HG02943 (cell line): Measurements from ENCODE around the gene YJU2.

ENCODE experiments used
- ATAC-seq: cut with Tn5 transposase; IDR thresholded peaks from one replicate; pipeline ENCODE4 v1.9.1; 2021; ENCODE audit warnings: mild to moderate bottlenecking, low read depth, moderate library complexity; ENCODE audit not compliant: unreplicated experiment

Gene YJU2

DNA sequence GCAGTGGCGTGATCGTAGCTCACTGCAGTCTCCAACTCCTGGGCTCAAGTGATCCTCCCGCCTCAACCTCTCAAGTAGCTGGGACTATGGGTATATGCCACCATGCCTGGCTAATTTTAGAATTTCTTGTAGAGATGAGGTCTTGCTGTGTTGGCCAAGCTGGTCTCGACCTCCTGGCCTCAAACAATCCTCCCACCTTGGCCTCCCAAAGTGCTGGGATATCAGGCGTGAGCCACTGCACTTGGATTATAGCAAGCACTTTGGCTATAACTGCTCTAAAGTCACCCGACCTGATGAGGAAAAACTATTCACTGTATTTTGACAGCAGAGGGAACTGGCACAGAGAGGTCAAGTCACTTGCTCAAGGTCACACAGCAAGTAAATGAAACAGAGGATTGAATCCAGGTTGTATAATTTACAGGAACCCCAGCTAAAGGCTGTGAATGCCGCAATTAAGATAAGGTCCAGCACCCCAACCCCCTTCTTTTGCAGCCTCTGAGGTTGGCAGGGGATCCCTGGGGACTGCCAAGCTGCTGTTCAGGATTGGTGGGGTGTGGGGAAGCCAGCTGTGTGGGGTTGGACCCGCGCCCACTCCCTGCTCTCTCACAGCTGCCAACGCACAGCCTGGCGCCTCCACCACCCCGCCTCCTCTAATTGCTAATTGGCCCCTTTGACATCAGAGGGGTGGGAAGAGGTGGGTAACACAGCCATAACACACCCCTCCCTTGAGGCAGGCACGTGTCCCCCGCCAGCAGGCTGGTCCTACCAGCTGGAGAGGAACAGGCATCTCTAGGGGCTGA, 49.3 kb downstream of the YJU2 start:
- no peak for ATAC-seq

DNA sequence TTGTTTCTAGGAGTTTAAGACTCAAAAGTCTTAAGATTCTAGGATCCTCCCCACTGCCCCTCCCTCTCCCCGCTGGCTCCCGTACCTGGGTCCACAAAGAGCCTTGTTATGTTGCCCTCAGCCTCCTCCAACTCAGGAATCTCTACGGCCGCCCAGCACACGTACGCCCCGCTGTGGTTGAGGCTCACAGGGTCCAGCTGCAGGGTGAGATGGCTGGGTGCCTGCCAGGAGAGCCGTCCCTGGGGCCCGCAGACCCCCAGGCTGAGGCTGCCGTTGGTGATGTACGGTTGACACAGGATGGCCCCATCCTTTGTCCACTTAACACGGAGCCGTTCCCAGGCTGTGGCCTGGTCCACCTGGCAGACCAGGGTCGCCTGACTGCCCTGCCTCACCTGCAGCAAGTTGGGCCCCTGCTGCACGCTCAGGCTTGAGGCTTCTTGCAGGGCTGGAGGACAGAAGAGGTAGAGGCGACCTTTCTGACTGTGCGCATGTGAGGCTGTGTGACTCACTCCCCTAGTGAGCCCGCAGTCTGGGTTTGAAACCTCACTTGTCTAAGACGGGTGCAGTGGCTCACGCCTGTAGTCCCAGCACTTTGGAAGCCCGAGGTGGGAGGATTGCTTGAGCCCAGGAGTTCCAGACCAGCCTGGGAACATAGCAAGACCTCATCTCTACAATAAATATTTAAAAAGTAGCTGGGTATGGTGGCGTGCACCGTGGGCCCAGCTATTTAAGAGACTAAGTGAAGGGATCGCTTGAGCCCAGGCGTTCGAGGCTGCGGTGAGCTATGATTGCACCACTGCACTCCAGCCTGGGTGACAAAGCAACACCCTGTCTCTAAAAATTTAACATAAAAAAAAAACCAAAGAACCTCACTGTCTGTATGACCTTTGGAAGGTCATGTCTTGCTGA, 51.3 kb downstream of the YJU2 start:
- no peak for ATAC-seq

GRCh38 chr19:4298810-4299550, 52.1 kb downstream of the YJU2 start:
- ATAC-seq = no peak

- no peak for ATAC-seq
These were observed 53.7 kb downstream of the YJU2 start for GRCh38 chr19:4300589-4300988.

GRCh38 chr19:4301590-4302242, 54.8 kb downstream of the YJU2 start:
- ATAC-seq = no peak

DNA sequence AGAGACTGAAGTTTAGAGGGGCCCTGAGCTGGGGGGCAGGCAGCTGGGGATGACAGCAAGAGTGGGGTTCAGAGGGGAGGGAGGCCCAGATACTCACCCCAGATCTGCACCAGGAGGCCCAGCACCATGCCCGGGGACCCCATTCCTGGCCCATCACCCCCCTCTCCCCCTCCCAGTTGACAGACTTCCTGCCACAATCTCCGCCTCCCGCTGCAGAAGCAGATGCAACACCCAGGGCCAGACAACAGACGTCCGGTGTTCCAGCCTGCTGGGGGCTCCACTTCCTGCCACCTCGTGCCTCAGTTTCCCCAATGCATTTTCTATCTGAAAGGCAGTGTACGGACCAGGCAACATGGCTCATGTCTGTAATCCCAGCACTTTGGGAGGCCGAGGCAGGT, 55.4 kb downstream of the YJU2 start, which contains the start of gene TMIGD2:
TSS of gene TMIGD2 (minus strand) at position 147 of the 398 bp plus-strand sequence. CDS start at position 143, 4 bp downstream.
- no peak for ATAC-seq

DNA sequence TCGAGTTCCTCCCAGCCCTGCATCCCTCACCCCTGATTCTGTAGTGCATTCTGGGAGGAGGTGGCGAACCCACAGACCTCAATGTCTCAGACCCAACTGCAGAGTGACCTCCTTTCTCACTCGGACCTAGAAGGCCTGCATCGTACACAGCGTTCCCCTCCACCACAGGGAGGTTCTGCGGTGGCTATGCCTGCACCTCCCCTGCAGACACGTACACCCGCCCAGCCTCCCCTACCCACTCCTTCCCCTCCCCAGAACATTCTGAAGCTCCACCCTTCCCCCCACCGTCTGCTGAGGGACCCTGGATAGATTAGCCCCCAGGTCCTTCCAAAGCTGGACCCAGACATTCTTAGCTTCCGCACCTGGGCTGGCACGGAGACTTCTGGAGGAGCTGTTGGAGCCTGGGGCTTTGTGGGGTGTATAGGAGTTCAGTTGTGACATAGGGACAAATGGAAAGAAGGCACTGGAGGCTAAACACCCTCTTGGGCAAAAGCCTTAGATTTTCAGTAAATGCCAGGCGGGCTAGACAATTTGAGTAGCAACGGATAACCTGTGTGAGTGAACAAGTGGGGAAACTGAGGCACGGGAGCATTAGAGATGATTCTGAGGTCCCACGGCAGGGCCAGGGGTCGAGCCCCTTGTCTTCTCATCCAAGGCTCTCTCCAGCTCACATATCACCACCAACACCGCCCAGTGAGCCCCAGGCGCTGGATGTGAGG, 57.1 kb downstream of the YJU2 start:
- ATAC-seq = no peak

- ATAC-seq = no peak
These were observed 57.8 kb downstream of the YJU2 start, which contains the start of gene FSD1 for GRCh38 chr19:4304538-4305256. FSD1 (plus strand) TSS chr19:4304598; CDS start chr19:4304747, 149 bp downstream.

DNA sequence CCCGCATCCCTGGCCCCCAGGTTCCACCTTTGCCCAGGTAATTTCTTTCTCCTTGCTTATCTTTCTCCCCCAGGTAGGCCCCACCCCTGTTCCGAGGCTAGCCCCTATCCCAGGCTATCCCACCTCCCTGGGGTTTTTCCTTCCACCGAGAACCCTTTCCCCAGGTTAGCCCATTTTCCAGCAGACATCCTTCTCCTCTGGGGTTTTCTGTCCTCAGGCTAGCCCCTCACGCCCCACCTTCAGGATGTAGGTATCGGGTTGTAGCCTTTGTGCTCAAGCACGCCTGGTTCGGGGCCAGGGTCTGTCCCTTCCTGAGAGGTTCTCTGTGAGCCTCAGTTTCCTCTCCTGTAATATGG, 58.4 kb downstream of the YJU2 start:
- ATAC-seq = no peak

DNA sequence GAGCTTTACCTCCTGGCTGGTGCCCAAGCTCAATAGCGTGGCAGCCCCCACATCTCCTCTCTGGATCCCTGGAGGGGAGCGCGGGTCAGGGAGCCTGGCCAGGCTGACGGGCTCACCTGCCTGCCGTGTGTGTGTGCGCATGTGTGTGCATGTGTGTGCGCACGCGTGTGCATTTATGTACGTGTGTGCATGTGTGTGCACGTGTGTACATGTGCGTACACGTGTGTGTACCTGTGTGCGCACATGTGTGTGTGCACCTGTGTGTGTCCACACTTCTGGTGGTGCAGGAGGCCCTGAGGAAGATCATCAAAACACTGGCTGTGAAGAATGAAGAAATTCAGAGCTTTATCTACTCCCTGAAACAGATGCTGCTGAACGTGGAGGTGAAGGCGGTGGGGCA, 58.8 kb downstream of the YJU2 start:
- no peak for ATAC-seq

DNA sequence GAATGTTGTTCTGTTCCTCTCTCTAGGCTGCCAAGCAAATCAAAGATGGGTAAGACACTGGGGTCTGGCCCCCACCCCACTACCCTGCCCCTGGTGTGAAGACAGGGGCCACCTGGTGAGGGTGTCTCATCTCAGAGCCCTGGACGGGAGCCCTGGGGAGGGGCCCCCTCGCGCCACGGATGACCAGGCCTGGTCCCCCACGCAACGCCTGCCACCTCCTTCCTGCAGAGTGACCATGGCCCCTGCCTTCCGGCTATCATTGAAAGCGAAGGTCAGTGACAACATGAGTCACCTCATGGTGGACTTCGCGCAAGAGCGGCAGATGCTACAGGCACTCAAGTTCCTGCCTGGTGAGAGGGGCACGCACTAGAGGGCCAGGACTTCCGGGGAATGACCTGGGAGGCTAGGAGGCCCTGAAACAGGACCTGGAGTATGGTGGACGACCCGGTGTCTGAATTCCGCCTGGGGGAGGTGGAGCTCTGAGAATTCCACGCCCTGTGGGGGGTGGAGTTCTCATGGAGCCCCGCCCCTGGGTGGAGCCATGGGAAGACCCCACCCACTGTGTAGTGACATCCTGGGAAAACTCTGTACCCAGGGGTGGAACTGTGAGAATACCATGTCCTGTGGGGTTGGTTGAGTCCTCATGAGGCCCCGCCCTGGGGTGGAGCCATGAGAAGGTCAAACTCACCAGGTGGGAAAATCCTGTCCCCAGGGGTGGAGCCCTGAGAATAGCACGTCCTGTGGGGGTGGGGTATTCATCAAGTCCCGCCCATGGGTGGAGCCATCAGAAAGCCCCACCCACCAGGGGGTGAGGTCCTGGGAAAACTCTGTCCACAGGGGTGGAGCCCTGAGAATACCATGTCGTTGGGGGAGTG, 63.6 kb downstream of the YJU2 start:
- ATAC-seq = no peak

DNA sequence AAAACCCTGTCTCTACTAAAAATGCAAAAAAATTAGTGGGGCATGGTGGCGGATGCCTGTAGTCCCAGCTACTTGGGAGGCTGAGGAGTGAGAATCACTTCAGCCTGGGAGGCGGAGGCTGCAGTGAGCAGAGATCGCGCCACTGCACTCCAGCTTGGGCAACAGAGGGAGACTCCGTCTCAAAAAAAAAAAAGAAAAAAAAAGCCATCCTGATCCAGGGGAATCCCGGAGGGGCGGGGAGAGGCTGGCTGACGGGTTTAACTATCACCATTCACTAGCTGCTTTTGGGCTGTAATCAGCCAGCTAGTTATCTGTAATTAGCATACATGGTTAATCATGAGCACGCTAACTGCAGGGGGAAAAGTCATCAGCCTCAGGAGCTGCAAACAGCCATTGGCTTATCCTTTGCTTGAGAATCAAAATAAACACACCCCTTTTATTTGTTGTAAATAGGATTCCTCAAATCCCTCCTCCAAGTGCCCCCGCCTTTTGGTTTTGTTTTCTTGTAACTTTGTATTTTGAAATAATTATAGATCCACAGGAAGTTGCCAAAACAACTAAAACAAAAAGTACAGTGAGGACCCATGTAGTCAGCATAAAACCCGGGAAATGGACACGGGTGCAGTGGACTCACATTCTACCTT, 67.1 kb downstream of the YJU2 start:
- no peak for ATAC-seq

- no peak for ATAC-seq
These were observed 70.1 kb downstream of the YJU2 start for GRCh38 chr19:4316956-4317355.

DNA sequence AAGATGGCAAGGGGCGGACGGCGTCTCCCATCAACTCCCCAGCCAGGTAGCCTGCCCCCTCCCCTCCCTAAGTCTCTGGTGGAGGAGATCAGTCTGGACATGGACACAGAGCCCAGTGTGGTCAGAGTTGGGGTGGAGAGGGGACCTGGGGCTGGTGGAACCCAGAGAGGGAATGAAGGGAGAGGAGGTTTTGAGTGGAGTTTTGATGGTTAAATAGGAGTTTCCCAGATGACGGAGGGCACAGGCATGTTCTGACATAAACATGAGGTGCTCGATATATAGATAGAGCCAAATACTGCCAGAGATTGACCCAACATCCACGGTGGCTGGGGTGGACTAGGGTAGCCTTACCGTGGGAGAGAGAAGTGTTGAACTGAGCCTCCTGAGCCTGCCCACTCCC, 71.6 kb downstream of the YJU2 start:
- no peak for ATAC-seq
